ENCODE results near the gene BCAR1. TPM values are rescaled to one million over a fixed set of nuclear protein-coding genes. Genes with fewer than 3 reads are reported as not detected.

Gene BCAR1
- total and polyA plus RNA-seq, 10 of the 15 experiments (the other 5 are each of a cell fraction or from before 2014, with no cell fraction given), result 0.13 to 14.1 (median 2.8) TPM; not detected in 1

- no TSS peak for BruUV-seq (replicated peaks)
- 72% methylated on average over 12 of the region's 14 CpGs for WGBS (ENCODE audit: insufficient coverage, insufficient replicate concordance, low lambda C conversion rate, missing lambda C conversion rate)
- no peaks in the 10 kb centered on the region for H3K79me2 ChIP-seq (ENCODE audit: control insufficient read depth, insufficient read depth, low read length)
- H3K4me3 ChIP-seq, result no peak overlapping the region
- no peak overlapping the region for H3K4me2 ChIP-seq (ENCODE audit: control insufficient read depth, insufficient read depth)
- no peak for FAIRE-seq
- no peaks in the 10 kb centered on the region; a peak in 1 of 4 replicates for H3K27me3 ChIP-seq (replicated peaks in 1 of 2; ENCODE audit: control insufficient read depth in 2 of 2, insufficient read depth in 2 of 2, low read length in 1 of 2)
- peaks cover 10% of the 10 kb centered on the region; the same call in 1 of the 2 replicates for H4K20me1 ChIP-seq (ENCODE audit: control insufficient read depth, insufficient read depth)
- CTCF ChIA-PET, result no interaction called here
- H2AFZ ChIP-seq (ENCODE audit: control insufficient read depth, low read depth, low read length), result no peak overlapping the region
- no peaks in the 10 kb centered on the region for H3K9me3 ChIP-seq (replicated peaks; ENCODE audit: control insufficient read depth, insufficient read depth, low read length)
- ATAC-seq, result no peak
- POLR2A ChIA-PET, result no interaction called here
- RAD21 ChIA-PET (ENCODE audit: unreplicated experiment), result no interaction called here
- peaks cover 6% of the 10 kb centered on the region; the same call in 1 of the 2 replicates for H3K4me1 ChIP-seq (ENCODE audit: control insufficient read depth, insufficient read depth, low read length)
- in situ Hi-C loops (cut with MboI) (no loop called here), intact Hi-C loops (cut with micrococcal nuclease; ENCODE audit: unreplicated experiment) (no loop called here)
- SMC1A ChIA-PET (ENCODE audit: uncharacterized antibody, unreplicated experiment), result no interaction called here
- no peak overlapping the region for H3K9ac ChIP-seq (ENCODE audit: control insufficient read depth, insufficient read depth, low read length)
- no peak for DNase-seq (ENCODE audit: low read depth, low spot score)
- no peaks in the 10 kb centered on the region for H3K36me3 ChIP-seq (ENCODE audit: control insufficient read depth in 2 of 2, insufficient read depth in 2 of 2, low read length in 1 of 2)
- no peak overlapping the region for H3K27ac ChIP-seq (ENCODE audit: control insufficient read depth, insufficient read depth)
- TF ChIP-seq RELB (IDR thresholded peaks at IDR 0.05; ENCODE audit: low read depth), result no peak
- TF ChIP-seq CBX3 (IDR thresholded peaks at IDR 0.05; ENCODE audit: borderline replicate concordance, low read depth), result no peak
- no peak for TF ChIP-seq E2F8 (IDR thresholded peaks at IDR 0.05; ENCODE audit: low read depth, partially characterized antibody)
- no peak for TF ChIP-seq SREBF2 (IDR thresholded peaks at IDR 0.05; ENCODE audit: low read length)
- no peak for TF ChIP-seq CHD2 (IDR thresholded peaks at IDR 0.05; ENCODE audit: borderline replicate concordance, low read depth, low read length)
- TF ChIP-seq POLR2AphosphoS2 (IDR thresholded peaks at IDR 0.05; ENCODE audit: low read depth, low read length), result no peak
- TF ChIP-seq ATF2 (IDR thresholded peaks at IDR 0.05; ENCODE audit: low read length), result no peak
- no peak for TF ChIP-seq SREBF1 (IDR thresholded peaks at IDR 0.05; ENCODE audit: low read length)
- no peak for TF ChIP-seq SIX5 (IDR thresholded peaks at IDR 0.05; ENCODE audit: low read depth, low read length, severe bottlenecking)
- TF ChIP-seq NR2F1 (conservative IDR thresholded peaks at IDR 0.05), result no peak
- TF ChIP-seq NKRF (conservative IDR thresholded peaks at IDR 0.05), result no peak
- TF ChIP-seq NFYA (IDR thresholded peaks at IDR 0.05; ENCODE audit: borderline replicate concordance, low read depth, low read length), result no peak
- TF ChIP-seq SP1 (IDR thresholded peaks at IDR 0.05; ENCODE audit: low read depth, low read length), result no peak
- TF ChIP-seq NR2C2 (IDR thresholded peaks at IDR 0.05; ENCODE audit: borderline replicate concordance, control insufficient read depth, insufficient read length, low read depth), result no peak
- TF ChIP-seq YY1 (IDR thresholded peaks at IDR 0.05; ENCODE audit: low read depth, low read length), result no peak
- no peak for TF ChIP-seq HDGF (IDR thresholded peaks at IDR 0.05)
- TF ChIP-seq CREM (IDR thresholded peaks at IDR 0.05; ENCODE audit: low read depth), result no peak
These were observed 5.4 kb upstream of the BCAR1 start for GRCh38 chr16:75256696-75257343.
